ENCODE results near the gene TLR8. TPM values are rescaled to one million over a fixed set of nuclear protein-coding genes. Genes with fewer than 3 reads are reported as not detected.

TLR8 gene
- not detected in 2 replicates for total RNA-seq

GRCh38 chrX:12906046-12906761, at the start of gene TLR8:
Gene TLR8 (plus strand): TSS chrX:12906620. CDS start chrX:12906707, 87 bp downstream.

GRCh38 chrX:12866451-12867377, 39.7 kb upstream of the TLR8 start, which contains the start of gene TLR7:
Gene TLR7 (plus strand): TSS chrX:12867072. CDS start chrX:12867579, 507 bp downstream.

Other genes with a start within 250 kb of the TLR8 start
- gene PRPS2, start 115.2 kb upstream of the TLR8 start, total RNA-seq: 18.5 and 30.8 TPM in 2 replicates
- under 0.01 TPM in 1 of 2 replicates, not detected in the other for gene TLR7, start 39.5 kb upstream of the TLR8 start, total RNA-seq
- 2,125 and 5,151 TPM in 2 replicates for gene TMSB4X, start 68.5 kb downstream of the TLR8 start, total RNA-seq
- not detected in 2 replicates for gene FAM9C, start 138.0 kb downstream of the TLR8 start, total RNA-seq

Measured in epithelial cell of alveolus of lung (primary cell).